Loucy (cell line): ENCODE measurements around the gene TTC9B.
A peak's percentile ranks its signal among the peaks of the same experiment; 100 is the strongest.

Source experiments
- H2AFZ ChIP-seq: fragments of 200-600 bp; sonication (generic); 2 replicates; pipeline ENCODE4 v1.6.0; 2016; ENCODE audit warnings: antibody characterized with exemption, mild to moderate bottlenecking, low read length, moderate library complexity
- H3F3A ChIP-seq: fragments of 200-600 bp; 2 replicates; pipeline ENCODE4 v1.6.0; 2016; ENCODE audit warnings: antibody characterized with exemption, low read depth, mild to moderate bottlenecking
- H3K27me3 ChIP-seq: fragments of 200-600 bp; sonication (generic); 2 replicates; pipeline ENCODE4 v1.6.1; 2014; ENCODE audit warnings: low read length, mild to moderate bottlenecking; ENCODE audit not compliant: insufficient read depth, poor library complexity, severe bottlenecking
- H3K36me3 ChIP-seq: fragments of 200-600 bp; sonication (generic); 2 replicates; pipeline ENCODE4 v1.6.1; 2016; ENCODE audit warnings: low read length; ENCODE audit not compliant: insufficient read depth
- H3K4me1 ChIP-seq: fragments of 200-600 bp; sonication (generic); 2 replicates; pipeline ENCODE4 v1.5.1; 2014; ENCODE audit warnings: low read length, mild to moderate bottlenecking; ENCODE audit not compliant: insufficient read depth, poor library complexity, severe bottlenecking
- H3K4me2 ChIP-seq: fragments of 200-600 bp; sonication (generic); 2 replicates; pipeline ENCODE4 v1.6.0; 2014; ENCODE audit warnings: antibody characterized with exemption, low read length, low read depth, mild to moderate bottlenecking; ENCODE audit not compliant: poor library complexity, severe bottlenecking
- H3K4me3 ChIP-seq: fragments of 200-600 bp; sonication (generic); 2 replicates; pipeline ENCODE4 v1.5.1; 2014; ENCODE audit warnings: low read length, mild to moderate bottlenecking, mixed read lengths; ENCODE audit not compliant: poor library complexity, severe bottlenecking
- H3K79me2 ChIP-seq: fragments of 200-600 bp; sonication (generic); 2 replicates; pipeline ENCODE4 v1.6.1; 2014; ENCODE audit warnings: low read length; ENCODE audit not compliant: insufficient read depth
- H3K9ac ChIP-seq: fragments of 200-600 bp; sonication (generic); 2 replicates; pipeline ENCODE4 v1.6.0; 2014; ENCODE audit warnings: mild to moderate bottlenecking, low read depth, low read length, moderate library complexity; ENCODE audit not compliant: poor library complexity, severe bottlenecking
- H3K9me2 ChIP-seq: fragments of 200-600 bp; sonication (generic); replicated peaks from 2 replicates; pipeline ENCODE4 v1.6.1; 2016; ENCODE audit warnings: low read depth, low read length, mixed read lengths
- H3K9me3 ChIP-seq: fragments of 200-600 bp; sonication (generic); 2 replicates; pipeline ENCODE4 v1.6.1; 2014; ENCODE audit warnings: mild to moderate bottlenecking, antibody characterized with exemption, low read length, low read depth; ENCODE audit not compliant: insufficient read depth
- H4K20me1 ChIP-seq: fragments of 200-600 bp; sonication (generic); 2 replicates; pipeline ENCODE4 v1.6.0; 2014; ENCODE audit warnings: antibody characterized with exemption, low read length, mild to moderate bottlenecking; ENCODE audit not compliant: insufficient read depth, poor library complexity, severe bottlenecking
- EZH2phosphoT487 ChIP-seq: fragments of 200-600 bp; IDR thresholded peaks from 2 replicates; pipeline ENCODE4 v1.6.1; 2018; ENCODE audit warnings: antibody characterized with exemption, mild to moderate bottlenecking, moderate library complexity, borderline replicate concordance
- TF ChIP-seq, protein P1 (sequence below): fragments of 200-600 bp; sonication (generic); conservative IDR thresholded peaks from 2 replicates; pipeline ENCODE4 v1.5.1; 2014; ENCODE audit warnings: mild to moderate bottlenecking, antibody characterized with exemption, low read length

TTC9B gene

DNA sequence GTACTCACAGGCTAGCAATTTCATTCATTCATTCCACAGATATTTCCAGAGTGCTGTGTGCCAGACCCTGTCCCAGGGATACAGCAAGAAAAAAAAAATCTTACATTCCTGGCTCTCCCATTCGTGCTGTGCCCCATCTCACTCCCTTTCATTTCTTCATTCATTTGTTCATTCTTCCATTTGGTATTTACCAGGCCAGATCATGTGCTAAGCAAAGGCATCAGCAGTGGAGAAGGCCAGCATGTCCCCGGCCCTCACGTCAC lies 24.7 kb downstream of the TTC9B start:
- Histone ChIP-seq H2AFZ (no peak overlapping the region), H3K9ac (no peak overlapping the region), H3K4me1 (peaks cover 14% of the 10 kb centered on the region), H3K4me3 (no peak overlapping the region), H3F3A (no peaks in the 10 kb centered on the region), H3K4me2 (peak overlapping the region; percentile 90), H3K27me3 (no peaks in the 10 kb centered on the region), H3K9me2 (no peaks in the 10 kb centered on the region), H3K36me3 (no peaks in the 10 kb centered on the region), H3K79me2 (no peaks in the 10 kb centered on the region; the same call in 1 of the 2 replicates), H4K20me1 (no peaks in the 10 kb centered on the region), H3K9me3 (no peaks in the 10 kb centered on the region)
- TF ChIP-seq EZH2phosphoT487 = no peak
- TF ChIP-seq, protein P1, sequence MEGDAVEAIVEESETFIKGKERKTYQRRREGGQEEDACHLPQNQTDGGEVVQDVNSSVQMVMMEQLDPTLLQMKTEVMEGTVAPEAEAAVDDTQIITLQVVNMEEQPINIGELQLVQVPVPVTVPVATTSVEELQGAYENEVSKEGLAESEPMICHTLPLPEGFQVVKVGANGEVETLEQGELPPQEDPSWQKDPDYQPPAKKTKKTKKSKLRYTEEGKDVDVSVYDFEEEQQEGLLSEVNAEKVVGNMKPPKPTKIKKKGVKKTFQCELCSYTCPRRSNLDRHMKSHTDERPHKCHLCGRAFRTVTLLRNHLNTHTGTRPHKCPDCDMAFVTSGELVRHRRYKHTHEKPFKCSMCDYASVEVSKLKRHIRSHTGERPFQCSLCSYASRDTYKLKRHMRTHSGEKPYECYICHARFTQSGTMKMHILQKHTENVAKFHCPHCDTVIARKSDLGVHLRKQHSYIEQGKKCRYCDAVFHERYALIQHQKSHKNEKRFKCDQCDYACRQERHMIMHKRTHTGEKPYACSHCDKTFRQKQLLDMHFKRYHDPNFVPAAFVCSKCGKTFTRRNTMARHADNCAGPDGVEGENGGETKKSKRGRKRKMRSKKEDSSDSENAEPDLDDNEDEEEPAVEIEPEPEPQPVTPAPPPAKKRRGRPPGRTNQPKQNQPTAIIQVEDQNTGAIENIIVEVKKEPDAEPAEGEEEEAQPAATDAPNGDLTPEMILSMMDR = no peak

DNA sequence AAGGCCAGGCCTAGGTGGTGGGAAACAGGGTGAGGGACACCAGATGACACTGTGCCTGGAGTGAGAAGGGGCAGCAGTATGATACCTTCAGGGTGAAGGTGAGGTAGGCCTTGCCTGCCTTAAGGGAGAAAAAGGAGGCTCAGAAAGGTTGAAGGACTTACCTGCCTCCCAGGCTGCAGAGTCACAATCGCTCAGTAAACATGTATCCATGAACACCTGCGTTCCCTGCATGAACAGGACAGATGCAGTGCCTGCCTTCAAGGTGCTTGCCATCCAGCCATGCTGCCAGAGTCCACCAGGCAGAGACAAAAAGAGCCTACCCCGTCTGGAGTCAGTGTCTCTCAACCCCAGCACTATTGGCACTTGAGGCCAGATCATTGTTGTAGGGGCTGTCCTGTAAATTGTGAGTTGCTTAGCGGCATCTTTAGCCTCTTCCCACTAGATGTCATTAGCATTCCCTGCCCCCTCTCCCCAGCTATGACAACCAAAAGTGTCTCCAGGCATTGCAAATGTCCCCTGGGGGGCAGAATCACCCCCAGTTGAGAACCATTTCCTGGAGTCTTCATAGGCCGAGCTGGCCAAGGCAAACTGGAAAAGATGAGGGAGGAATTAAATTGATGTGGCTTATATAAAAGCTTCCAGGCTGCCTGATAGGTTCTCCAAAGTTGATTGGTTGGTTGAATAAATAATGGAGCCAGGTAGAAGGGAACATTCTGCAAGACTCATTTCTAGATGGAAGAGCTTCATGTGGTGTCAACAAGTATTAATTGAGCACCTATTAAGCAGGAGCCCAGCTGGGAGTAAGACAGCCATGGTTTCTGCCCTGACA lies 25.2 kb downstream of the TTC9B start:
- Histone ChIP-seq H4K20me1 (no peaks in the 10 kb centered on the region), H3K36me3 (no peaks in the 10 kb centered on the region), H3K27me3 (no peaks in the 10 kb centered on the region), H3K79me2 (no peaks in the 10 kb centered on the region; the same call in 1 of the 2 replicates), H3K9me3 (no peaks in the 10 kb centered on the region), H3K9ac (no peak overlapping the region), H3K4me3 (peak overlapping the region; percentile 95), H3K4me2 (peak overlapping the region; percentile 90), H2AFZ (no peak overlapping the region), H3F3A (no peaks in the 10 kb centered on the region), H3K4me1 (peaks cover 14% of the 10 kb centered on the region), H3K9me2 (no peaks in the 10 kb centered on the region)
- TF ChIP-seq EZH2phosphoT487 = no peak
- TF ChIP-seq, protein P1 = no peak

DNA sequence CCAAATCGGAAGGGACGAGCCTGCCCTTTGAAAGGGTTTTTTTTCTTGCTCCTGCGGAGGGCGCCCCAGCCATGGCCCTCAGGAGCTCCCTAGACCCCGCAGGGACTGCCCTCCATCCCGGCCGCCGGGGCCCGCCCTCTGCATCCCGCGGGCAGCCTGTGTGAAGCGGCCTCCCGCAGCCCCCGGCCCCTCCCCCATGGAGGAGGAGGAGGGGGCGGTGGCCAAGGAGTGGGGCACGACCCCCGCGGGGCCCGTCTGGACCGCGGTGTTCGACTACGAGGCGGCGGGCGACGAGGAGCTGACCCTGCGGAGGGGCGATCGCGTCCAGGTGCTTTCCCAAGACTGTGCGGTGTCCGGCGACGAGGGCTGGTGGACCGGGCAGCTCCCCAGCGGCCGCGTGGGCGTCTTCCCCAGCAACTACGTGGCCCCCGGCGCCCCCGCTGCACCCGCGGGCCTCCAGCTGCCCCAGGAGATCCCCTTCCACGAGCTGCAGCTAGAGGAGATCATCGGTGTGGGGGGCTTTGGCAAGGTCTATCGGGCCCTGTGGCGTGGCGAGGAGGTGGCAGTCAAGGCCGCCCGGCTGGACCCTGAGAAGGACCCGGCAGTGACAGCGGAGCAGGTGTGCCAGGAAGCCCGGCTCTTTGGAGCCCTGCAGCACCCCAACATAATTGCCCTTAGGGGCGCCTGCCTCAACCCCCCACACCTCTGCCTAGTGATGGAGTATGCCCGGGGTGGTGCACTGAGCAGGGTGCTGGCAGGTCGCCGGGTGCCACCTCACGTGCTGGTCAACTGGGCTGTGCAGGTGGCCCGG lies 26.1 kb downstream of the TTC9B start:
- TF ChIP-seq, protein P1 = no peak
- TF ChIP-seq EZH2phosphoT487 = no peak
- H3K4me3 ChIP-seq = peak overlapping the region; percentile 95
- no peaks in the 10 kb centered on the region for H3F3A ChIP-seq
- H3K27me3 ChIP-seq = no peaks in the 10 kb centered on the region
- H3K9me2 ChIP-seq = no peaks in the 10 kb centered on the region
- H2AFZ ChIP-seq = peak overlapping the region; percentile 75; the same call in 1 of the 2 replicates
- H3K4me1 ChIP-seq = peaks cover 14% of the 10 kb centered on the region
- peak overlapping the region; percentile 66 for H3K9ac ChIP-seq
- H3K36me3 ChIP-seq = no peaks in the 10 kb centered on the region
- H3K79me2 ChIP-seq = no peaks in the 10 kb centered on the region; the same call in 1 of the 2 replicates
- H3K9me3 ChIP-seq = no peaks in the 10 kb centered on the region
- H3K4me2 ChIP-seq = peak overlapping the region; percentile 90
- H4K20me1 ChIP-seq = no peaks in the 10 kb centered on the region
